SIG-M5 treated with dmso at 0.1 percent for 504 hours (cell line): Measurements from ENCODE around the gene DNASE2.

Source experiments
- DNase-seq: peaks from one replicate; lab custom pipeline; 2025; ENCODE audit not compliant: unreplicated experiment; lab: John Stamatoyannopoulos, UW

The DNASE2 gene

DNA sequence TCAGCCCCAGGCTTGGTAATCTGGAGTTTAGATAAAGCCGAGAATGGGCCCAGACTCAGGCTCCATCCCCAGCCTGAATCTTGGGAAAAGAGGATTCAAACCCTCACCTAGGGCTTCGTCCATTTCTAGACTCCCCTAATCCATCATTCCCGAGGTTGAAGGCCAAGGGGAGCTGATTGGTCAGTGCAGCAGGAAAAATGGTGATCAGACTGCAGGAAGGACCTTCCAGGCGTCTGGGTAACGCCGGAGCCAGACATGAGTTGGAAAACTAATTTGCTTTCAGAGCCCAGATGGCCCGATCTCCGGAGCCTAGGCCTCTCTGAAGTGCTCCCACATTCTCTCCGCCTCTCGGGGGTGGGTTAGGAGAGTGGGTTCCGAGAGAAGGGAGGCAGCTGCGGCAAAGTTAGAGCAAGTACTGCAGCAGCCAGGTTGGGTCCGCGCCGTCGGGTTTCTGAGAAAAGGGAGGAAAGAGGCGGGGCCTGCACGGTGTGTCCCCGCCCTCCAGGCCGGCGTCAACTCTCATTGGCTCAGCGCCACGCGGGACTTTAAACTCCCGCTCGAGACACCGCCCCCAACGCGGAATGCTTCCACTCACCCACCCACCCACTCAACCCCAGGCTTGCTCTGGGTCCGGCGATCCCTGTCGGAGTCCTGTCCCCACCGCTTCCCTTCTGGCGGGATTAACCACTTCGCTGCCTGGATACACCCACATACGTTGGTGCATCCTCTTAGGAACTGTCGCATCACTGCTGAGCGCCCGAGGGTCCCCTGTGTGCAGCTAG lies 46.1 kb downstream of the DNASE2 start:
- DNase-seq, result no peak

DNA sequence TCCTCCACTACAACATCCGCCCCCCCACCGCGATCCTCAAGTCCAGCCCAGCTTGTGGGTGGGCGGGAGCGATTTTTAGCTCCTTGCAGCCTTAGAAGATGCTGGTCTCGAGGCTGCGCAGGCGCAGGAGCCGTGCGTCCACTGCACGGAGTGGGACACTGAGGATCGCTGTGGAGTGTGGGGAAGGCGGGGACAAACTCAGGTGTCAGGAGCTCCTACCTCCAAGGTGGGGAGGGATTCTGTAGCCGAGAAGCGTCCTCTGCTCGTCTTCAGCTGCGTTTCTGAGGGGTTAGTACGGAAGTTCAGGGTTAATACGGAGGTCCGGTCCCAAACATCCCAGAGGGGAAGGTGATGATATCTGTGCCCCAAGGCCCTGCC lies 46.7 kb downstream of the DNASE2 start, which contains the start of gene RTBDN:
RTBDN (minus strand) TSS at position 14 of the 378 bp plus-strand sequence. CDS start 4,600 bp downstream, outside the sequence.
- no peak for DNase-seq

DNA sequence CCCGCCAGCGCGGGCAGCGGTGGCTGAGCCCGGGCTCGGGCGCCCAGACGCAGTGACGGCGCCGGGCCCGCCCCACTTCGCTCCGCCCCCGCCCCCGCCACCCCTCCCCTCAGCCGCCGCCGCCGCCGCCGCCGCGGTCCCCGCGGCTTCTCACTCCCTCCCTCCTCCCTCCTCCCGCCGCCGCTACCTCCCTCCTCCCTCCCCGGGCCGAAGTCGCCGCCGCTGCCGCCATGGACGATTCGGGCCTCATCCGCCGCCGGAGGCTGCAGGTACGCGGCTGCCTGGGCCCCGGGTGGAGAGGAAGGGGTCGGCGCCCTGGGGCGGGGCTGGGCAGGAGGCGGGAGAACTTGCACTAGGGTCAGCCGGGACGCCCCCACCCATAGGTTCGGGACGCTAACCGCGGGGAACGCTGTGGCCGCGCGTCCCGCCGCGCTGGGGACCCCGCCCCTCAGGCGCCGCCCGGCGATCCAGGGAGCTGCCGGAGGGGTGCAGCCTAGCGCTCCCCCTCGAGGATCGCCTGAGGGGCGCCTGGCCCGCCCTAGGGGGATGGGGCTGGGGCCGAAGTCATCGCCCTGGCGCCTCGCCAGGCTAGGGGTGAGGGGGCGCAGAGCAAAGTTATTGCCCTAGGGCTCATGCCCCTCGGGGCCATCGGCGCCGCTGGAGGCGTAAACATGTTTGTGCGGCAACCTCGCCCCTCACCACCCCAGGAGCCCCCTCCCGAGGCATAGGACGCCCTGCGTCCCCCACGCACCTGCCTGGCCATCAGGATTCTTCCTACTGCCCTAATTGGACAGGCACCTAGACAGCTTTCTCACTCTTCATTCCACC lies 47.3 kb downstream of the DNASE2 start:
- DNase-seq, result peak; percentile 18

DNA sequence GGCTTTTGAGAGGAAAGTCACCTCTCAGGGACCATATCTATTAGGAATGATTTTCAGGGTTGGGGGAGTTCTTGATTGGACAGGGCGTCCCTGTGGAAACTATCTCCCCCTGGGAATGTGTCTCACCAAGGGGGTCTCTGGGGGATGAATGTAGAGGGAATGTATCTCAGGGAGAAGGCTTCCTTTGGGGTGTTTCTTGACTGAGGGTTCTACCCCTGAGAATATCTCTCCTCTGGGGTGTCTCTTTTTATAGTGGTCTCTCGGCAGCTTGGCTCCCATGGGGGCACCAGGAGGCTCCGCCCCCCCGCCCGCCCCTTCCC lies 47.9 kb downstream of the DNASE2 start:
- DNase-seq, result no peak

DNA sequence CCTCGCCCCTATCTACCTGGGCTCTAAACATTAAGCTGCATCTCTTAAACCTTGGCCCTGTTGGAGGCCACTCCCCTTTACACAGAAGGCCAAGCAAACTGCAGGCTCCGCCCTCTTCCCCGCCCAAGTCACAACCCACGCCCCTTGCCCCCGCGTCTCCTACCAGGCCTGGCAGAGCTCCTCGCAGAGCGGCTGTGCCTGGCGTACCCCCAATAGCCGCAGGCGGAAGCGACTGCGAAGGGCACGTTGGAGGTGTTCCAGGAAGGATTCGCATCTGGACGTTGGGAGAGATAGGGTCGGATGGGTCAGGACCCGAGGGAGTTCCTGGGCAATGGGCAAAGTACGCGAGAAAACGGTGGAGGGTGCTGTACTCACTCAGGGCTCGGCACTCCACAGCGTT lies 52.8 kb downstream of the DNASE2 start:
- peak; percentile 25 for DNase-seq

DNA sequence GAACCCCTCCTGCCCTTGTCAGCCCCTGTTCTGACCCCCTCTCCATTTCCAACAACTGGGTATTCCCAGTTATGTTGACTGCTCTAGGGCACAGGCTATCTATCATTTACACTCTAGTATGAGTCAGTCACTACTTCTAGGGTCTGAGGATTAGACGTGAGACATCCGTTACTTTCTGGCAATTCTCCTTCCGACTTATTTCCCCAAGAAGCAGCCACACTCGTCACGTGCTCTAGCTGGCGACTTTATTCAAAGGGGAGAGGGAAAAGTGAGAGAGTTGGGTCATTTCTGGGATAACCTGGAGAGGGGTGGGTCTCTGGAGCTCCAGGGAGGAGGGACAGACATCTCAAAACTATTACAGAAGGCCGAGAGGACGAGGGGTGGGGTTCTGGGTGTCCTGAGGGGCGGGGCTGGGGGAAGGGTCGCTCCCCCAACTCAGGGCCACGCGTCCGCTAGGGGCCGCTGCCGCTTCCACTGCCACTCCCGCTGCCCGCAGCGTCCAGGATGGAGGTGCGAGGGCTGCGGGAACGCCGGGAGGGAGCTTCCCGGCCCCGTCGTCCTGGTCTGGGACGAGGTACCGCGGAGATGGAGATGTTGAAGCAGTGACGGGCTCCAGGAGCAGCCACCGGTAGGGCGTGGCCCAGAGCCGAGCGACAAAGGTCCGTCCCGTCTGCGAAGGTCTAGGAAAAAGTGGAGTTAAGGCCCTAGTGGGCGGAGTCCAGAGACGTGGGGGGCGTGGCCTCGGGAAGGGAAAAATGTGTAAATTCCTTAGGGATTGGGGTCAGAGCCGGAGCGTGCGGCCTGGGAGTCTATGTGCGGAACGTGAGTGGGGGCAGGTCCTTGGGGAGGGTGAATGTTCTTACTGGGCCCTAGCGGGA lies 55.8 kb downstream of the DNASE2 start:
- no peak for DNase-seq
